ENCODE measurements around the gene R3HDM4. TPM values are rescaled to one million over a fixed set of nuclear protein-coding genes. Genes with fewer than 3 reads are reported as not detected.

Gene R3HDM4
- total RNA-seq, 1 donor from 2014 or later = 57.9 TPM

DNA sequence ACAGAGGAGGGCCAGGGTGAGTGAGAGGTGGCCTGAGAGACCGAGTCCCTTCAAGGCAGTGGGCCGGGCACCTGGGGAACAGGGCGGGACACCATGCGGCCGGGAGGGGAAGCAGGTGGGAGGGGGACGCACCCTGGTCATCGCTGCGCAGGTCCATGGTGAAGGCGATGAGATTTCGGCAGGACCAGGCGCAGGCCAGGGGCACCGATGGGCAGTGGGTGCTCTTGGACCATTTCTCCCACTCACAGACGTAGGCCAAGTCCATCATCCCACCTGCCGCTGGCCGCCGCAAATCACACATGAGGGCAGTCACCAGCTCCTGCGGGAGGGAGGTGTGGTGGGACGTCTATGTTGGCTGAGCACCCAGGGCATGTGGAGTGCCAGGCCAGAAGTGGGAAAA, 22.2 kb downstream of the R3HDM4 start:
- Histone ChIP-seq H3K9ac (ENCODE audit: low read length) (no peak overlapping the region), H3K4me2 (ENCODE audit: low read length) (no peak overlapping the region), H3K4me1 (ENCODE audit: insufficient read depth, low read length) (no peaks in the 10 kb centered on the region), H3K79me2 (ENCODE audit: insufficient read depth, low read length) (peaks cover 23% of the 10 kb centered on the region), H3K4me3 (ENCODE audit: insufficient read depth, low read depth, low read length) (no peak overlapping the region), H3K27ac (ENCODE audit: low read depth, low read length) (no peak overlapping the region), H3K27me3 (ENCODE audit: insufficient read depth, low read length) (no peaks in the 10 kb centered on the region), H3K36me3 (ENCODE audit: insufficient read depth, low read length) (no peaks in the 10 kb centered on the region), H2AFZ (ENCODE audit: low read depth, low read length) (no peak overlapping the region), H3K9me3 (ENCODE audit: insufficient read depth, low read depth, low read length) (no peaks in the 10 kb centered on the region), H4K20me1 (ENCODE audit: insufficient read depth, low read length) (peaks cover under 1% of the 10 kb centered on the region)
- H3K9me3 Mint-ChIP-seq (ENCODE audit: unreplicated experiment) = no peaks in the 10 kb centered on the region
- H3K4me1 Mint-ChIP-seq (ENCODE audit: low read depth, unreplicated experiment) = no peaks in the 10 kb centered on the region
- no peak for TF ChIP-seq EZH2 (IDR thresholded peaks at IDR 0.05; ENCODE audit: insufficient read depth, low read length)
- TF ChIP-seq, protein P1, sequence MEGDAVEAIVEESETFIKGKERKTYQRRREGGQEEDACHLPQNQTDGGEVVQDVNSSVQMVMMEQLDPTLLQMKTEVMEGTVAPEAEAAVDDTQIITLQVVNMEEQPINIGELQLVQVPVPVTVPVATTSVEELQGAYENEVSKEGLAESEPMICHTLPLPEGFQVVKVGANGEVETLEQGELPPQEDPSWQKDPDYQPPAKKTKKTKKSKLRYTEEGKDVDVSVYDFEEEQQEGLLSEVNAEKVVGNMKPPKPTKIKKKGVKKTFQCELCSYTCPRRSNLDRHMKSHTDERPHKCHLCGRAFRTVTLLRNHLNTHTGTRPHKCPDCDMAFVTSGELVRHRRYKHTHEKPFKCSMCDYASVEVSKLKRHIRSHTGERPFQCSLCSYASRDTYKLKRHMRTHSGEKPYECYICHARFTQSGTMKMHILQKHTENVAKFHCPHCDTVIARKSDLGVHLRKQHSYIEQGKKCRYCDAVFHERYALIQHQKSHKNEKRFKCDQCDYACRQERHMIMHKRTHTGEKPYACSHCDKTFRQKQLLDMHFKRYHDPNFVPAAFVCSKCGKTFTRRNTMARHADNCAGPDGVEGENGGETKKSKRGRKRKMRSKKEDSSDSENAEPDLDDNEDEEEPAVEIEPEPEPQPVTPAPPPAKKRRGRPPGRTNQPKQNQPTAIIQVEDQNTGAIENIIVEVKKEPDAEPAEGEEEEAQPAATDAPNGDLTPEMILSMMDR (IDR thresholded peaks at IDR 0.05; ENCODE audit: insufficient read depth, low read depth, low read length) = no peak
- H3K36me3 Mint-ChIP-seq (ENCODE audit: low read depth, unreplicated experiment) = peaks cover 13% of the 10 kb centered on the region
- no peak for FAIRE-seq
- H3K27me3 Mint-ChIP-seq (ENCODE audit: low read depth, unreplicated experiment) = no peaks in the 10 kb centered on the region
- peak overlapping the region; percentile 76 for H3K4me3 Mint-ChIP-seq (ENCODE audit: unreplicated experiment)
- DNase-seq (ENCODE audit: low read depth) = no peak
- no peak overlapping the region for H3K27ac Mint-ChIP-seq (ENCODE audit: unreplicated experiment)

DNA sequence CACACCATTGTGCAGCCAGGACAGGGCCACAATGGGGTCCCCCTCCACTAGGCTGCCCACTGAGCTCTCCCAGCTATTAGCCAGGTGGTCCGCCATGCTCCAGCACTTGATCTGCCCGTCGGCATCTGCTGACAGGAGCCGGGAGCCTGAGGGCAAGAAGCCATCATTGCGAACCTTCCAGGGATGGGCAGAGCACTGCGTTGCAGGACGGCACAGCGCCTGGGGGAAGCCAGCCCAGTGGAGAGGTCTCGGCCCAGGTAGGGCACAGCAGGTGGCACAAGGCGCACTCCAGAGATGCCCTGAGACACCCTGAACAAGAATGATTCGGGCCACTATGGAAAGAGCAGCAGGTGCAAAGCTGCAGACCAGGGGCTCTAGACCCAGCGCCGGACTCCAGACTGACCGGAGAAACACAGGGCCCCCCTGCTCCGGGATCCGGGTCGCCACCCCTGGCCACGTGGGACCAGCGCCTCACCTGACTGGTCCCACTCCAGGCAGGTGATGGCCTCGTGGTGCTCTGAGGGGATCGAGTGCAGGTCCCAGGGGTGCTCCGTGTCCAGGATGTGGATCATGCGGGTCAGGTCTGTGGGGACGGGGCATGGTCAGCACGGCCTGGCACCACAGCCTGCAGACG, 23.2 kb downstream of the R3HDM4 start:
- no peaks in the 10 kb centered on the region for H3K27me3 Mint-ChIP-seq (ENCODE audit: low read depth, unreplicated experiment)
- Histone ChIP-seq H3K79me2 (ENCODE audit: insufficient read depth, low read length) (peaks cover 23% of the 10 kb centered on the region), H3K36me3 (ENCODE audit: insufficient read depth, low read length) (no peaks in the 10 kb centered on the region), H3K4me3 (ENCODE audit: insufficient read depth, low read depth, low read length) (no peak overlapping the region), H4K20me1 (ENCODE audit: insufficient read depth, low read length) (no peaks in the 10 kb centered on the region), H3K4me1 (ENCODE audit: insufficient read depth, low read length) (no peaks in the 10 kb centered on the region), H3K9me3 (ENCODE audit: insufficient read depth, low read depth, low read length) (no peaks in the 10 kb centered on the region), H3K9ac (ENCODE audit: low read length) (no peak overlapping the region), H3K4me2 (ENCODE audit: low read length) (no peak overlapping the region), H3K27me3 (ENCODE audit: insufficient read depth, low read length) (no peaks in the 10 kb centered on the region), H3K27ac (ENCODE audit: low read depth, low read length) (no peak overlapping the region), H2AFZ (ENCODE audit: low read depth, low read length) (no peak overlapping the region)
- TF ChIP-seq EZH2 (IDR thresholded peaks at IDR 0.05; ENCODE audit: insufficient read depth, low read length) = no peak
- TF ChIP-seq, protein P1 (IDR thresholded peaks at IDR 0.05; ENCODE audit: insufficient read depth, low read depth, low read length) = no peak
- H3K27ac Mint-ChIP-seq (ENCODE audit: unreplicated experiment) = no peak overlapping the region
- peaks cover 11% of the 10 kb centered on the region for H3K36me3 Mint-ChIP-seq (ENCODE audit: low read depth, unreplicated experiment)
- no peak overlapping the region for H3K4me3 Mint-ChIP-seq (ENCODE audit: unreplicated experiment)
- no peaks in the 10 kb centered on the region for H3K9me3 Mint-ChIP-seq (ENCODE audit: unreplicated experiment)
- H3K4me1 Mint-ChIP-seq (ENCODE audit: low read depth, unreplicated experiment) = no peaks in the 10 kb centered on the region
- DNase-seq (ENCODE audit: low read depth) (no peak), FAIRE-seq (no peak)

DNA sequence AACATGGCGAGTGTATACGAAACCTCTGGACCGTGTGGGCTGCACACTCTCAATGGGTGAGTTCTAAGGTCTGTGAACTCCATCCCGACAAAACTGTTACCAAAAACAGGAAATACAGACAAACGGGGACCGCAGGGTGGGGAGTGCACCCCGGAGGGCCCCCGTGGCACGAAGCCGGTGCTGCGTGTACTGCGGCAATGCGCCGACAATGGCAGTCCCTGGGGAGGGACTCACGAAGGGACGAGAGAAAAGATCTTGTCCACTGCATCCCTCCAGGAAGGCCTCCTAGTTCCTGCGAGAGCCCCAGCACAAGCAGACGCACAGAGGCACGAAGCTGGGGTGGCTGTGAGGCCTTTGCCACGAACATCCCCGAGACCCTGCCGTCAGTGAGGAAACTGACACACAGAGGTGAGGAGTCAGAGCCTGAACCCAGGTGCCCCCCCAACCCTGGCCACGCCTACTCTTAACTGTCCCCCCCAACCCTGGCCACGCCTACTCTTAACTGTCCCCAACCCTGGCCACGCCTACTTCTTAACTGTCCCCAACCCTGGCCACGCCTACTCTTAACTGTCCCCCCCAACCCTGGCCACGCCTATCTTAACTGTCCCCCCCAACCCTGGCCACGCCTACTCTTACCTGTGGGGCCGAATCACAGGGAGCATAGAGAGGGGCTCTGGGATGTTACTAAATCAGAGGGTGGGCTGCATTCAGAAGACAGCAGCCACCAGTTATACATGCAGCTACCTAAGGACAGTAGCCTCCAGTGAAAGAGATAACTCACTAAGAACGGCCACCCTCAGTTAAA, 24.2 kb downstream of the R3HDM4 start:
- H3K4me1 ChIP-seq (ENCODE audit: insufficient read depth, low read length) = no peaks in the 10 kb centered on the region
- no peaks in the 10 kb centered on the region for H3K9me3 ChIP-seq (ENCODE audit: insufficient read depth, low read depth, low read length)
- no peaks in the 10 kb centered on the region for H3K36me3 ChIP-seq (ENCODE audit: insufficient read depth, low read length)
- no peak overlapping the region for H3K27ac ChIP-seq (ENCODE audit: low read depth, low read length)
- no peaks in the 10 kb centered on the region for H3K27me3 ChIP-seq (ENCODE audit: insufficient read depth, low read length)
- Mint-ChIP-seq H3K27me3 (ENCODE audit: low read depth, unreplicated experiment) (no peaks in the 10 kb centered on the region), H3K27ac (ENCODE audit: unreplicated experiment) (no peak overlapping the region), H3K9me3 (ENCODE audit: unreplicated experiment) (no peaks in the 10 kb centered on the region), H3K36me3 (ENCODE audit: low read depth, unreplicated experiment) (peaks cover 11% of the 10 kb centered on the region), H3K4me1 (ENCODE audit: low read depth, unreplicated experiment) (no peaks in the 10 kb centered on the region), H3K4me3 (ENCODE audit: unreplicated experiment) (no peak overlapping the region)
- no peak overlapping the region for H2AFZ ChIP-seq (ENCODE audit: low read depth, low read length)
- no peak overlapping the region for H3K9ac ChIP-seq (ENCODE audit: low read length)
- H3K79me2 ChIP-seq (ENCODE audit: insufficient read depth, low read length) = peaks cover 23% of the 10 kb centered on the region
- H3K4me2 ChIP-seq (ENCODE audit: low read length) = no peak overlapping the region
- TF ChIP-seq, protein P1 (IDR thresholded peaks at IDR 0.05; ENCODE audit: insufficient read depth, low read depth, low read length) = no peak
- no peak for TF ChIP-seq EZH2 (IDR thresholded peaks at IDR 0.05; ENCODE audit: insufficient read depth, low read length)
- no peaks in the 10 kb centered on the region for H4K20me1 ChIP-seq (ENCODE audit: insufficient read depth, low read length)
- FAIRE-seq (no peak), DNase-seq (ENCODE audit: low read depth) (no peak)
- no peak overlapping the region for H3K4me3 ChIP-seq (ENCODE audit: insufficient read depth, low read depth, low read length)
